GM21528 (cell line): Measurements from ENCODE around the gene EIF2B4.
"Not testable (repeated sequence)": the region's sequence is repeated elsewhere in the genome, so short reads cannot be mapped to it uniquely, and the experiment has no call there.

Experiments
- ATAC-seq: cut with Tn5 transposase; IDR thresholded peaks from one replicate; pipeline ENCODE4 v1.9.1; 2021; ENCODE audit warnings: mild to moderate bottlenecking, moderate library complexity; ENCODE audit not compliant: unreplicated experiment, low FRiP score

Gene EIF2B4

GRCh38 chr2:27378096-27378808 lies 8.1 kb upstream of the EIF2B4 start:
- ATAC-seq, result no peak

GRCh38 chr2:27377618-27378095 lies 7.5 kb upstream of the EIF2B4 start:
- ATAC-seq, result no peak

- no peak for ATAC-seq
These were observed 6.9 kb upstream of the EIF2B4 start for GRCh38 chr2:27376866-27377617.

GRCh38 chr2:27376151-27376865 lies 6.2 kb upstream of the EIF2B4 start:
- no peak for ATAC-seq

- no peak for ATAC-seq
These were observed 5.5 kb upstream of the EIF2B4 start for GRCh38 chr2:27375513-27376099.

- no peak for ATAC-seq
These were observed 3.4 kb upstream of the EIF2B4 start for GRCh38 chr2:27373567-27373966.

- ATAC-seq, result no peak
These were observed 2.8 kb upstream of the EIF2B4 start for GRCh38 chr2:27372937-27373336.

GRCh38 chr2:27370816-27371620 lies 880 bp upstream of the EIF2B4 start:
- ATAC-seq, result peak; percentile 32

GRCh38 chr2:27369471-27370025 lies 590 bp downstream of the EIF2B4 start:
- ATAC-seq, result no peak

GRCh38 chr2:27363933-27364332 lies 6.2 kb downstream of the EIF2B4 start:
- no peak for ATAC-seq

GRCh38 chr2:27362678-27363420 lies 7.3 kb downstream of the EIF2B4 start:
- ATAC-seq, result no peak

- peak; percentile 76 for ATAC-seq
These were observed 13.6 kb downstream of the EIF2B4 start, which contains the start of gene GTF3C2 for GRCh38 chr2:27356382-27357181. Gene GTF3C2, minus strand, starts transcription at chr2:27356764. Its CDS starts 13,210 bp downstream, at chr2:27343554.

- peak; percentile 41 for ATAC-seq
These were observed 14.1 kb downstream of the EIF2B4 start for GRCh38 chr2:27356056-27356381.

- no peak for ATAC-seq
These were observed 15.6 kb downstream of the EIF2B4 start for GRCh38 chr2:27354597-27354927.

- ATAC-seq, result no peak
These were observed 16.2 kb downstream of the EIF2B4 start for GRCh38 chr2:27353762-27354596.

- not testable (repeated sequence) for ATAC-seq
These were observed 16.8 kb downstream of the EIF2B4 start for GRCh38 chr2:27353386-27353761.

GRCh38 chr2:27351802-27352598 lies 18.1 kb downstream of the EIF2B4 start:
- ATAC-seq, result no peak
